Measurements from ENCODE around the gene EPB41L2.

Gene EPB41L2

DNA sequence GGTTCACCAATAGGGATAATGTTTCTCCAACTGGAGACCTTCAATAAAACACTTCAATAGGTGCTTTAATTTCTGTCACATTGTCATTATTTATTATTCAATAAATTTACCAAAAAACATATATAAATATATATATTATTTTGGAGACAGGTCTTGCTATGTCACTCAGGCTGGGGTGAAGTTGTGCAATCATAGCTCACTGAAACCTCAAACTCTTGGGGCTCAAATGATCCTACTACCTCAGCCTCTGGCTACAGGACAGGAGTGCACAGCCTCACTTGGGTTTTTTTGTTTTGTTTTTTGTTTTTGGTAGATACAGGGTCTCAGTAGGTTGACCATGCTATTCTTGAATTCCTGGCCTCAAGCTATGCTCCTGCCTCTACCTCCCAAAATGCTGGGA, 226.0 kb downstream of the EPB41L2 start:
- Histone ChIP-seq H3K27me3 (replicated peaks; ENCODE audit: control insufficient read depth, insufficient read depth, low read length) (no peaks in the 10 kb centered on the region), H3K4me3 (replicated peaks; ENCODE audit: low read depth, low read length) (no peak overlapping the region), H3K36me3 (ENCODE audit: control insufficient read depth, insufficient read depth, low read length) (no peaks in the 10 kb centered on the region)
- TF ChIP-seq, protein P1, sequence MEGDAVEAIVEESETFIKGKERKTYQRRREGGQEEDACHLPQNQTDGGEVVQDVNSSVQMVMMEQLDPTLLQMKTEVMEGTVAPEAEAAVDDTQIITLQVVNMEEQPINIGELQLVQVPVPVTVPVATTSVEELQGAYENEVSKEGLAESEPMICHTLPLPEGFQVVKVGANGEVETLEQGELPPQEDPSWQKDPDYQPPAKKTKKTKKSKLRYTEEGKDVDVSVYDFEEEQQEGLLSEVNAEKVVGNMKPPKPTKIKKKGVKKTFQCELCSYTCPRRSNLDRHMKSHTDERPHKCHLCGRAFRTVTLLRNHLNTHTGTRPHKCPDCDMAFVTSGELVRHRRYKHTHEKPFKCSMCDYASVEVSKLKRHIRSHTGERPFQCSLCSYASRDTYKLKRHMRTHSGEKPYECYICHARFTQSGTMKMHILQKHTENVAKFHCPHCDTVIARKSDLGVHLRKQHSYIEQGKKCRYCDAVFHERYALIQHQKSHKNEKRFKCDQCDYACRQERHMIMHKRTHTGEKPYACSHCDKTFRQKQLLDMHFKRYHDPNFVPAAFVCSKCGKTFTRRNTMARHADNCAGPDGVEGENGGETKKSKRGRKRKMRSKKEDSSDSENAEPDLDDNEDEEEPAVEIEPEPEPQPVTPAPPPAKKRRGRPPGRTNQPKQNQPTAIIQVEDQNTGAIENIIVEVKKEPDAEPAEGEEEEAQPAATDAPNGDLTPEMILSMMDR (IDR thresholded peaks at IDR 0.05; ENCODE audit: insufficient read depth, low read length, poor library complexity, severe bottlenecking): no peak
- DNase-seq (ENCODE audit: extremely low read depth, insufficient read length): no peak

DNA sequence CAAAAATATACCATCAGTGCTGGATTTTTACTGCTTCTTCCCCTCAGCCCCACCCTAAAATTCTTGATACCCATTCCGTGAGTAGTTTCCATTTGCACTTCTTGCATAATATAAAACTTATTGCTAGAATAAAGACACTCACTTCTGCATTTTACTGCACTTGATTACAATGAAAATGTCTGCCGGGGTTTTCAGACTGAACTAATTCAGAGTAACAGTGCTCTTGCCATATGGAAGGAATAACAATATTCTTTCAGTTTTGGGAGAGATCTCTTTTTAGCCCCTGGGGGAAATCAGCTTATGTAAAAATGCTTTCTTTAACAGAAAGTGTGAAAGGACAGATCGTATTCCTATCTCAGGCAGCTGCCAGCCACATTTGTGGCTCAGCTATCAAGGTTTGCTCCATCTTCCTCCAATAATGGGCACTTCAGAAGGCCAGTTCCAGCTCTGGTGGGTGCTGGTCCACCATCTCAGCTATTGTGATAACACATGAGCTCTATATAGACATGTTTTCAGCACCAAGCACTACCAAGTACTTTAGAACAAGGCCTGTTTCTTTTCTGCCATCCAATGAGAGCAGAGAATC, 226.9 kb downstream of the EPB41L2 start:
- H3K27me3 ChIP-seq (replicated peaks; ENCODE audit: control insufficient read depth, insufficient read depth, low read length): no peaks in the 10 kb centered on the region
- no peak overlapping the region for H3K4me3 ChIP-seq (replicated peaks; ENCODE audit: low read depth, low read length)
- DNase-seq (ENCODE audit: extremely low read depth, insufficient read length): no peak
- TF ChIP-seq, protein P1 (IDR thresholded peaks at IDR 0.05; ENCODE audit: insufficient read depth, low read length, poor library complexity, severe bottlenecking): no peak
- no peaks in the 10 kb centered on the region for H3K36me3 ChIP-seq (ENCODE audit: control insufficient read depth, insufficient read depth, low read length)

DNA sequence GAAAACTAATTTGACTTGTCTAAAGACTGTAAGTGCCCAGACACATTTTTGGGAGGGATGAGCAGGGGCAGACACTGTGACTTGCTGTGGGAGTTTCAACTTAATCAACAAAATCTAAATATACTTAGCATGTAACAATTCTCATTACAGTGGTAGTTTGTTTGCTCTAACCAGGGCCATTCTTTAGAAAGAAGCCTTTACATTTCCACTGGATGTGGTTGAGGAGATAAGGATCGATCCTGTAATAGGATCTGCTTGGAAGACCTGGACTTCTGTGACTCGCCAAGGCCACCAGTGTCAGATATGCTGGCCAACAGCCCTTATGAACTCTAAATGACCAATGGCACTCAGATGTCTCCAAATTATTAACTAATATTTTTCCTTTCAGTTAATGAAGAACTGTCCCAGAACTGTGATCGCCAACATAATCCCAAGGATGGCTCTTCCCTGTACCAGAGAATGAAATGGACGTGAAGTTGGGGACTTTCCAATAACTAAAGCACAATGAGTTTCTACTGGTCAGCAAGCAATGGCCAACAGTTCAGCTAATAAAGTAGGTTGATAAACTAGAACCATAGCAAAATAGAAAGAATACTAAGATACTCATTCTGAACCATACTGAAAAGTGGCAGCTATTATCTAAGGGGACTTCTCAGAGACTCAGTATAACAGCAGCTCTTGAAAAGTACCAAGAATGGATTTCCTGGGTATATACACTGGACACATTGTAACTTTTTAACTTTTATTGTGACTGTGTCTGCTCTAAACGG, 228.4 kb downstream of the EPB41L2 start:
- Histone ChIP-seq H3K36me3 (ENCODE audit: control insufficient read depth, insufficient read depth, low read length) (no peaks in the 10 kb centered on the region), H3K4me3 (replicated peaks; ENCODE audit: low read depth, low read length) (no peak overlapping the region), H3K27me3 (replicated peaks; ENCODE audit: control insufficient read depth, insufficient read depth, low read length) (no peaks in the 10 kb centered on the region)
- TF ChIP-seq, protein P1 (IDR thresholded peaks at IDR 0.05; ENCODE audit: insufficient read depth, low read length, poor library complexity, severe bottlenecking): no peak
- DNase-seq (ENCODE audit: extremely low read depth, insufficient read length): no peak

DNA sequence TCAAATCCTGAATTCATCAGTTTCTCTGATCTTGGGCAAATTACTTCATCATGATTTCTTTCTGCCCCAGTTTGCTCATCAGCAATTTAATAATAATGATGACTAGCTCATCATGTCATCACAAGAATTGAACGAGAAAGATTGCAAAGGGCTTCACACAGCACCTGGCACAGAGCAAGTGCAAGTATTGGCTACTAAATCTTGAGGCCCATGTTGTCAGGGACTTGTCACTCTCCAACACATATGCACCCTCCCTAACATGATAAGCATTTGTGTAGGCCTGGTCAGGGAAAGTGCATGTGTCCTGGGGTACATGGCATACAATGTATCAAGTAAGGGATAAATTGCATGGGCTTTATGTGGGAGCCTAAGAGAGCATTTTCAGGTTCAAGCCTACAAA, 229.5 kb downstream of the EPB41L2 start:
- no peak for DNase-seq (ENCODE audit: extremely low read depth, insufficient read length)
- H3K27me3 ChIP-seq (replicated peaks; ENCODE audit: control insufficient read depth, insufficient read depth, low read length): no peaks in the 10 kb centered on the region
- no peaks in the 10 kb centered on the region for H3K36me3 ChIP-seq (ENCODE audit: control insufficient read depth, insufficient read depth, low read length)
- no peak overlapping the region for H3K4me3 ChIP-seq (replicated peaks; ENCODE audit: low read depth, low read length)
- TF ChIP-seq, protein P1 (IDR thresholded peaks at IDR 0.05; ENCODE audit: insufficient read depth, low read length, poor library complexity, severe bottlenecking): no peak

DNA sequence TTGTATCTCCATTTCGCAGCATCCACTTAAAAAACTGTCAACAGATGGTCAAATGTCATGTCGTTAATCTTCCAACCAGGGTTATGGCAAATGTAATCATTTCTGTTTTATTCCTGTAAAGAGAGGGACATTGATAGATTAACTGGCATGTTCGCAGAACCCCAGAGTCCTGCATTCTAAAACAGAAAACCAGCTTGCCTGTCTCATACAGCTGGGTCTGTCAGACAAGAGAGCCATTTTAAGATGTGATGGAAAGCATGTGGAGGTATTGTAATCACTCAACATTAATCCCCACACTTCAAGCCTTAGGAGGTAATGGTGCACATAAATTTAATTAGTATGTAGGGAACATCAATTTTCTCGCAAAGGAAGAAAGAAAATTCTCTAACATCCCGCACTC, 231.4 kb downstream of the EPB41L2 start:
- TF ChIP-seq, protein P1 (IDR thresholded peaks at IDR 0.05; ENCODE audit: insufficient read depth, low read length, poor library complexity, severe bottlenecking): no peak
- H3K36me3 ChIP-seq (ENCODE audit: control insufficient read depth, insufficient read depth, low read length): no peaks in the 10 kb centered on the region

More for the DNA sequence above, 231.4 kb downstream of the EPB41L2 start:
- H3K27me3 ChIP-seq (replicated peaks; ENCODE audit: control insufficient read depth, insufficient read depth, low read length): no peaks in the 10 kb centered on the region
- no peak overlapping the region for H3K4me3 ChIP-seq (replicated peaks; ENCODE audit: low read depth, low read length)
- DNase-seq (ENCODE audit: extremely low read depth, insufficient read length): no peak

All from GM06990 (cell line).